Upper lobe of left lung (tissue), 6 donors: Measurements from ENCODE around the gene SEC16A. TPM values are rescaled to one million over a fixed set of nuclear protein-coding genes. Genes with fewer than 3 reads are reported as not detected.

ENCODE experiments used
- ATAC-seq, 2 donors: fragments of 200-7000 bp; cut with Tn5 transposase; one replicate each; pipeline ENCODE4 v1.9.1; 2022; ENCODE audit warnings: mild to moderate bottlenecking in 2 of 2, moderate library complexity in 2 of 2; ENCODE audit not compliant: low FRiP score in 2 of 2
- DNase-seq, 2 donors: peaks; one replicate each; pipeline ENCODE4 v3.0.0-alpha.2; 2019 to 2020
- H3K27ac ChIP-seq, 4 donors: fragments of 200-600 bp; sonication (generic); one replicate each; pipeline ENCODE4 v1.5.1; 2016 to 2019
- H3K27me3 ChIP-seq, 4 donors: fragments of 200-600 bp; sonication (generic); one replicate each; pipeline ENCODE4 v1.5.1; 2017 to 2019
- H3K36me3 ChIP-seq, 4 donors: fragments of 200-600 bp; sonication (generic); one replicate each; pipeline ENCODE4 v1.5.1; 2016 to 2019
- H3K4me1 ChIP-seq, 4 donors: fragments of 200-600 bp; sonication (generic); one replicate each; pipeline ENCODE4 v1.5.1; 2018 to 2019
- H3K4me3 ChIP-seq, 4 donors: fragments of 200-600 bp; sonication (generic); one replicate each; pipeline ENCODE4 v1.5.1; 2017 to 2019; ENCODE audit warnings: mild to moderate bottlenecking in 2 of 4, moderate library complexity in 1 of 4
- H3K9me3 ChIP-seq, 4 donors: fragments of 200-600 bp; sonication (generic); one replicate each; pipeline ENCODE4 v1.5.1; 2018 to 2019
- CTCF ChIP-seq, 6 experiments: fragments of 450-650 bp in 4 of 6; fragments of 200-600 bp in 2 of 6; sonication (generic) in 2 of 6; IDR thresholded peaks; one replicate each; pipeline ENCODE4 v1.5.1; 2016 to 2019; ENCODE audit warnings: antibody characterized with exemption in 6 of 6
- EP300 ChIP-seq, 4 donors: sonication (generic); formaldehyde crosslinking; IDR thresholded peaks; one replicate each; pipeline ENCODE4 v1.5.1; 2017; ENCODE audit warnings: antibody characterized with exemption in 4 of 4, control low read depth in 2 of 4
- POLR2A ChIP-seq, 4 donors: fragments of 450-650 bp; IDR thresholded peaks; one replicate each; pipeline ENCODE4 v1.5.1; 2016 to 2017; ENCODE audit warnings: antibody characterized with exemption in 4 of 4, mild to moderate bottlenecking in 2 of 4
- POLR2AphosphoS5 ChIP-seq, 2 donors: sonication (generic); formaldehyde crosslinking; IDR thresholded peaks; one replicate each; pipeline ENCODE4 v1.5.1; 2017; ENCODE audit warnings: antibody characterized with exemption in 2 of 2
- WGBS, 2 donors: methylation state at CpG; one replicate each; pipeline ENCODE4 v1.1.5; 2017 to 2018; 5-methylcytosine and 5-hydroxymethylcytosine counted together
- total RNA-seq, 6 donors: library from RNA; depleted of rRNA in 4 of 6; stranded (reverse); fragments of >200 nt in 4 of 6; gene quantifications; one replicate each; pipeline versions ENCODE4 v1.1.0 to v1.2.1, GENCODE V29; 2016 to 2021
- donor health status: DM: no; HTN: no; CAD: no; lungs with moderate emphysema.
- donor health status: DM: no; HTN: yes; CAD: no; lungs with severe emphysema.

Gene SEC16A
- total RNA-seq, 6 donors from 2014 or later, result 64.1 to 89.1 (median 72.1) TPM

- Histone ChIP-seq H3K27me3 (no peaks in the 10 kb centered on the region), H3K4me1 (peaks cover 25 to 40% (median 28%) of the 10 kb centered on the region in 4 donors), H3K4me3 (peak overlapping the region; percentile 63 to 100 (median 91)), H3K36me3 (peaks cover 5 to 35% (median 27%) of the 10 kb centered on the region in 4 donors), H3K9me3 (no peaks in the 10 kb centered on the region), H3K27ac (peak overlapping the region in 2 of 4 donors; percentile 75 to 86)
- ATAC-seq, result no peak
- TF ChIP-seq POLR2AphosphoS5 (IDR thresholded peaks at IDR 0.05) (no peak), POLR2A (IDR thresholded peaks at IDR 0.05) (no peak), EP300 (IDR thresholded peaks at IDR 0.05) (no peak), CTCF (IDR thresholded peaks at IDR 0.05) (no peak)
- 52 to 53% methylated on average over 37 of the region's 37 CpGs for WGBS, 2 donors
- DNase-seq, result no peak
These were observed 44.8 kb downstream of the SEC16A start for GRCh38 chr9:136437839-136438547.

- 45 to 79% methylated on average over 7 to 8 of the region's 8 CpGs for WGBS, 2 donors
- Histone ChIP-seq H3K27me3 (no peaks in the 10 kb centered on the region), H3K4me1 (peaks cover 25 to 40% (median 28%) of the 10 kb centered on the region in 4 donors), H3K4me3 (peak overlapping the region in 3 of 4 donors; percentile 83 to 100 (median 99)), H3K27ac (peak overlapping the region in 1 of 4 donors; percentile 86), H3K36me3 (peaks cover 5 to 35% (median 25%) of the 10 kb centered on the region in 4 donors), H3K9me3 (no peaks in the 10 kb centered on the region)
- DNase-seq (peak in 1 of 2 donors; percentile 28), ATAC-seq (no peak)
- TF ChIP-seq POLR2AphosphoS5 (IDR thresholded peaks at IDR 0.05) (no peak), EP300 (IDR thresholded peaks at IDR 0.05) (no peak), CTCF (IDR thresholded peaks at IDR 0.05) (no peak)
These were observed 45.4 kb downstream of the SEC16A start for GRCh38 chr9:136437430-136437829.

- no peak overlapping the region for H3K27ac ChIP-seq
- no peaks in the 10 kb centered on the region for H3K27me3 ChIP-seq
- no peaks in the 10 kb centered on the region for H3K9me3 ChIP-seq
- H3K4me1 ChIP-seq, result peaks cover 25 to 40% (median 28%) of the 10 kb centered on the region in 4 donors
- no peak for DNase-seq
- ATAC-seq, result no peak
- peaks cover 0 to 31% (median 17%) of the 10 kb centered on the region in 4 donors for H3K36me3 ChIP-seq
- WGBS, 2 donors, result 89 to 93% methylated on average over 15 to 23 of the region's 25 CpGs
- TF ChIP-seq POLR2AphosphoS5 (IDR thresholded peaks at IDR 0.05) (no peak), CTCF (IDR thresholded peaks at IDR 0.05) (no peak), EP300 (IDR thresholded peaks at IDR 0.05) (no peak), POLR2A (IDR thresholded peaks at IDR 0.05) (no peak)
- H3K4me3 ChIP-seq, result no peak overlapping the region
These were observed 46.7 kb downstream of the SEC16A start for GRCh38 chr9:136436055-136436634.

DNA sequence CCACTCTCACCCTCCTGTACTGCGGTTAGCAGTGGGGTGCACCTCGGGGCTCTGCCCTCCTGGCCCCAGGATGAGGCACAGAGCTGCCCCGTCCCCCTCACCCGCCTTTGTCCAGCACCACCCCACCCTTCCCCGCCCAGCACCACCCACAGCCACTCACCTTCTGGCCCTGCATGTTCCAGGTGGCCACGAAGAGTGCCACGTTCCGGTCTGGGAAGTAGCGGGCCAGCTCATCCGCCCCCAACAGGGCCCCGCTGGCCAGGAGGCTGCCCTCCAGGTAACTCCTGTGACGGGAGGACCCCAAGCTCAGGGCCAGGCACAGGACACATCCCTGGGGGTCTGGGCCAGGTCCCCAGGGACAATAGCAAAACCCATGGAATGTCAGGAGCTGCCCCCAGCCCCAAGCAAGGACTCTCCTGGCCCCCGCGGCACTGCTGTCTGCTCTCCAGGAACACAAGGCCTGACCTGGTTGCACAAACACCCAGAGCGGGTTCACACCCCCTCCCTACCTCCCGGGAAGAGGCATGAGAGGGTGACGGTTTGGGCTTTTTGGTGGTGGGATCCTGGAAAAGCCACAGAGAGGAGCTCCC, 48.2 kb downstream of the SEC16A start:
- Histone ChIP-seq H3K4me1 (peaks cover 20 to 34% (median 22%) of the 10 kb centered on the region in 4 donors), H3K27ac (no peak overlapping the region), H3K27me3 (no peaks in the 10 kb centered on the region), H3K9me3 (no peaks in the 10 kb centered on the region), H3K4me3 (no peak overlapping the region), H3K36me3 (peaks cover 0 to 39% (median 21%) of the 10 kb centered on the region in 4 donors)
- DNase-seq (no peak), ATAC-seq (no peak)
- 93 to 95% methylated on average over 14 of the region's 17 CpGs for WGBS, 2 donors
- no peak for TF ChIP-seq CTCF (IDR thresholded peaks at IDR 0.05)
- TF ChIP-seq POLR2A (IDR thresholded peaks at IDR 0.05), result no peak
- TF ChIP-seq POLR2AphosphoS5 (IDR thresholded peaks at IDR 0.05), result no peak
- TF ChIP-seq EP300 (IDR thresholded peaks at IDR 0.05), result no peak
